B cell (primary cell): ENCODE data around the gene GFOD1.

Experiments
- EZH2 ChIP-seq: IDR thresholded peaks from 2 replicates; pipeline ENCODE4 v1.6.1; 2012; ENCODE audit warnings: borderline replicate concordance, low read depth, mild to moderate bottlenecking, moderate library complexity, low read length; ENCODE audit not compliant: insufficient read depth, poor library complexity, severe bottlenecking
- TF ChIP-seq, protein P1 (sequence below): fragments of 200-600 bp; IDR thresholded peaks from one replicate; pipeline ENCODE4 v1.8.0; 2022; ENCODE audit warnings: antibody characterized with exemption, mild to moderate bottlenecking

DNA sequence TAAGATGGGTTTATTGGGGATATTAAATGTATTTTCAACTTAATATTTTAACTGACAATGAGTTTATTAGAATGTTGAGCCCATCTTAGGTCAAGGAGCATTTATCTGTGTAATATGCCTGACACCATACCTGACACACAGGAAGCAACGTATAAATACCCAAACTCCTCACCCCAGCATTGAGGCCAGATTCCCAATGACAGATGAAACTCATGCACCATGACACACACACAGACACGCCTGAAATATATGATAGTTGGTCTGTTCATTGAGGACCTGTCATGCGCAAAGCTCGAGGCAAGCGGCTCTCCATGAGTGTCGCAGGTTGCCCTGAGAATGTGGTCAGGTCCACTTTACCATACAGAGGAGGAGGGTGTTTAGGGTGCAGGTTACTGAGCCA is 64.1 kb downstream of the GFOD1 start:
- TF ChIP-seq, protein P1, sequence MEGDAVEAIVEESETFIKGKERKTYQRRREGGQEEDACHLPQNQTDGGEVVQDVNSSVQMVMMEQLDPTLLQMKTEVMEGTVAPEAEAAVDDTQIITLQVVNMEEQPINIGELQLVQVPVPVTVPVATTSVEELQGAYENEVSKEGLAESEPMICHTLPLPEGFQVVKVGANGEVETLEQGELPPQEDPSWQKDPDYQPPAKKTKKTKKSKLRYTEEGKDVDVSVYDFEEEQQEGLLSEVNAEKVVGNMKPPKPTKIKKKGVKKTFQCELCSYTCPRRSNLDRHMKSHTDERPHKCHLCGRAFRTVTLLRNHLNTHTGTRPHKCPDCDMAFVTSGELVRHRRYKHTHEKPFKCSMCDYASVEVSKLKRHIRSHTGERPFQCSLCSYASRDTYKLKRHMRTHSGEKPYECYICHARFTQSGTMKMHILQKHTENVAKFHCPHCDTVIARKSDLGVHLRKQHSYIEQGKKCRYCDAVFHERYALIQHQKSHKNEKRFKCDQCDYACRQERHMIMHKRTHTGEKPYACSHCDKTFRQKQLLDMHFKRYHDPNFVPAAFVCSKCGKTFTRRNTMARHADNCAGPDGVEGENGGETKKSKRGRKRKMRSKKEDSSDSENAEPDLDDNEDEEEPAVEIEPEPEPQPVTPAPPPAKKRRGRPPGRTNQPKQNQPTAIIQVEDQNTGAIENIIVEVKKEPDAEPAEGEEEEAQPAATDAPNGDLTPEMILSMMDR: no peak
- no peak for TF ChIP-seq EZH2
